HFF-Myc (cell line): ENCODE measurements around the gene MAP2K1.

Source experiments
- DNase-seq: peaks from one replicate; pipeline ENCODE4 v3.0.0-alpha.2; 2011; ENCODE audit warnings: low read depth; ENCODE audit errors: extremely low read depth
- H3K4me3 ChIP-seq: replicated peaks from 2 replicates; pipeline ENCODE4 v1.5.1; 2011; ENCODE audit warnings: low read depth, mild to moderate bottlenecking, control low read depth, low read length
- CTCF ChIP-seq: IDR thresholded peaks from 2 replicates; pipeline ENCODE4 v1.5.1; 2012; ENCODE audit warnings: mild to moderate bottlenecking, low read depth, low read length, control low read depth; ENCODE audit errors: missing control alignments

The MAP2K1 gene

GRCh38 chr15:66433726-66434125 lies 47.0 kb downstream of the MAP2K1 start:
- DNase-seq, result no peak
- TF ChIP-seq CTCF, result no peak
- H3K4me3 ChIP-seq, result no peak overlapping the region

- DNase-seq, result no peak
- no peak overlapping the region for H3K4me3 ChIP-seq
- TF ChIP-seq CTCF, result no peak
Observed at GRCh38 chr15:66440501-66440900, 53.8 kb downstream of the MAP2K1 start.

- no peak overlapping the region for H3K4me3 ChIP-seq
- DNase-seq, result no peak
- no peak for TF ChIP-seq CTCF
Observed at GRCh38 chr15:66452420-66452819, 65.7 kb downstream of the MAP2K1 start.

GRCh38 chr15:66452971-66453580 lies 66.4 kb downstream of the MAP2K1 start:
- no peak for TF ChIP-seq CTCF
- no peak for DNase-seq
- no peak overlapping the region for H3K4me3 ChIP-seq

GRCh38 chr15:66454143-66454542 lies 67.4 kb downstream of the MAP2K1 start:
- no peak for TF ChIP-seq CTCF
- no peak for DNase-seq
- no peak overlapping the region for H3K4me3 ChIP-seq

GRCh38 chr15:66456211-66456610 lies 69.5 kb downstream of the MAP2K1 start:
- no peak for DNase-seq
- no peak overlapping the region for H3K4me3 ChIP-seq
- no peak for TF ChIP-seq CTCF
